GM12878 (cell line): Measurements from ENCODE around the gene RALGAPA1. TPM values are rescaled to one million over a fixed set of nuclear protein-coding genes. Genes with fewer than 3 reads are reported as not detected.

ENCODE experiments used
- ATAC-seq: fragments of 200-7000 bp; cut with Tn5 transposase; 3 replicates; pipeline ENCODE4 v1.9.1; 2020; ENCODE audit warnings: mild to moderate bottlenecking, moderate library complexity
- BruUV-seq: library from RNA; stranded (reverse); fragments of 400-500 nt; replicated peaks from 2 replicates; lab custom pipeline; 2021; lab: Mats Ljungman, UMichigan
- CTCF ChIA-PET: fragments of 300-600 bp; sonication (Branson Sonifier 250); formaldehyde crosslinking; extraction: SDS; loops from one replicate; lab custom pipeline; 2021; ENCODE audit warnings: inconsistent platforms; lab: Yijun Ruan, JAX
- POLR2A ChIA-PET: fragments of 350-600 bp; formaldehyde crosslinking; extraction: SDS; loops from one replicate; lab custom pipeline; 2021; ENCODE audit warnings: inconsistent platforms; lab: Charles Lee
- RAD21 ChIA-PET: fragments of 300-600 bp; sonication (Branson Sonifier 250); formaldehyde crosslinking; loops from one replicate; lab custom pipeline; 2023; ENCODE audit warnings: antibody characterized with exemption; ENCODE audit not compliant: unreplicated experiment; lab: Charles Lee
- SMC1A ChIA-PET: fragments of 300-600 bp; sonication (Branson Sonifier 250); formaldehyde crosslinking; loops from one replicate; lab custom pipeline; 2023; ENCODE audit not compliant: unreplicated experiment, uncharacterized antibody; lab: Charles Lee
- DNase-seq: peaks from one replicate; pipeline ENCODE4 v3.0.0-alpha.2; 2011; ENCODE audit warnings: low read depth, low spot score
- FAIRE-seq: peaks from 3 replicates; lab custom pipeline; 2011; peaks lifted over from hg19 to GRCh38; lab: Jason Lieb, UNC
- H2AFZ ChIP-seq: 2 replicates; pipeline ENCODE4 v1.6.0; 2011; ENCODE audit warnings: low read depth, low read length, control low read depth; ENCODE audit not compliant: control insufficient read depth
- H3K27ac ChIP-seq: 2 replicates; pipeline ENCODE4 v1.5.1; 2011; ENCODE audit warnings: control low read depth; ENCODE audit not compliant: control insufficient read depth, insufficient read depth
- H3K27me3 ChIP-seq, 2 experiments: replicated peaks in 1 of 2; 2 replicates each; pipeline versions ENCODE4 v1.6.0 to v1.6.1; 2011; ENCODE audit warnings: low read length in 1 of 2; ENCODE audit not compliant: control insufficient read depth in 2 of 2, insufficient read depth in 2 of 2
- H3K36me3 ChIP-seq, 2 experiments: 2 replicates each; pipeline ENCODE4 v1.5.1; 2011; ENCODE audit warnings: low read length in 1 of 2; ENCODE audit not compliant: control insufficient read depth in 2 of 2, insufficient read depth in 2 of 2
- H3K4me1 ChIP-seq: 2 replicates; pipeline ENCODE4 v1.6.1; 2011; ENCODE audit warnings: mild to moderate bottlenecking, low read length, moderate library complexity, mixed read lengths; ENCODE audit not compliant: control insufficient read depth, insufficient read depth
- H3K4me2 ChIP-seq: 2 replicates; pipeline ENCODE4 v1.6.0; 2011; ENCODE audit warnings: control low read depth; ENCODE audit not compliant: control insufficient read depth, insufficient read depth
- H3K4me3 ChIP-seq: fragments of 200-600 bp; sonication (generic); 2 replicates; pipeline ENCODE4 v1.5.1; 2016
- H3K79me2 ChIP-seq: 2 replicates; pipeline ENCODE4 v1.6.0; 2011; ENCODE audit warnings: low read length; ENCODE audit not compliant: control insufficient read depth, insufficient read depth
- H3K9ac ChIP-seq: 2 replicates; pipeline ENCODE4 v1.8.0; 2011; ENCODE audit warnings: low read length, control low read depth, mixed read lengths; ENCODE audit not compliant: control insufficient read depth, insufficient read depth
- H3K9me3 ChIP-seq: replicated peaks from 3 replicates; pipeline ENCODE4 v1.5.1; 2011; ENCODE audit warnings: mild to moderate bottlenecking, low read length; ENCODE audit not compliant: control insufficient read depth, insufficient read depth
- H4K20me1 ChIP-seq: 2 replicates; pipeline ENCODE4 v1.6.0; 2011; ENCODE audit not compliant: control insufficient read depth, insufficient read depth
- E4F1 ChIP-seq: fragments of 450-650 bp; IDR thresholded peaks from 2 replicates; pipeline ENCODE4 v1.6.1; 2018; ENCODE audit warnings: borderline replicate concordance, mild to moderate bottlenecking; ENCODE audit not compliant: partially characterized antibody
- FOXM1 ChIP-seq: IDR thresholded peaks from 2 replicates; pipeline ENCODE4 v1.6.1; 2012; ENCODE audit warnings: low read depth, mild to moderate bottlenecking, inconsistent platforms, low read length, moderate library complexity
- IRF4 ChIP-seq: IDR thresholded peaks from 2 replicates; pipeline ENCODE4 v1.6.1; 2011; ENCODE audit warnings: low read depth, low read length
- KAT2A ChIP-seq: conservative IDR thresholded peaks from 2 replicates; pipeline ENCODE4 v1.6.1; 2011; ENCODE audit warnings: low read depth, low read length; ENCODE audit not compliant: control insufficient read depth
- PBX3 ChIP-seq: IDR thresholded peaks from 2 replicates; pipeline ENCODE4 v1.6.1; 2011; ENCODE audit warnings: mild to moderate bottlenecking, low read depth, low read length, moderate library complexity; ENCODE audit not compliant: insufficient replicate concordance
- POLR2AphosphoS5 ChIP-seq: IDR thresholded peaks from 2 replicates; pipeline ENCODE4 v1.6.1; 2011; ENCODE audit warnings: mild to moderate bottlenecking, low read length, inconsistent platforms
- RCOR1 ChIP-seq: conservative IDR thresholded peaks from 2 replicates; pipeline ENCODE4 v1.6.1; 2012; ENCODE audit warnings: low read depth, low read length, improper control_type of control experiment
- SPI1 ChIP-seq: IDR thresholded peaks from 2 replicates; pipeline ENCODE4 v1.6.1; 2011; ENCODE audit warnings: low read depth, mild to moderate bottlenecking, low read length, moderate library complexity, borderline replicate concordance; ENCODE audit not compliant: insufficient read depth
- WGBS: methylation state at CpG from one replicate; pipeline ENCODE4 v1.1.6; 2016; ENCODE audit warnings: low lambda C conversion rate; ENCODE audit not compliant: insufficient replicate concordance, insufficient coverage; ENCODE audit errors: missing lambda C conversion rate; 5-methylcytosine and 5-hydroxymethylcytosine counted together
- in situ Hi-C: fragments of 300-500 bp; cut with MboI; formaldehyde crosslinking; loops from 9 replicates; pipeline ENCODE4 v1.14.3; 2018; ENCODE audit warnings: mixed read lengths
- intact Hi-C: fragments of 100-400 bp; cut with micrococcal nuclease; formaldehyde crosslinking; loops from one replicate; pipeline ENCODE4 v1.14.2; 2022; ENCODE audit not compliant: unreplicated experiment
- polyA plus RNA-seq, 11 experiments: library from polyadenylated mRNA; depleted of rRNA in 4 of 11; unstranded in 6 of 11; stranded (reverse) in 5 of 11; fragments of >200 nt; fragmentation: Nextera tagmentation in 4 of 11; fragmentation: Illumina TruSeq in 1 of 11; extraction: Ambion mirVana in 4 of 11; extraction: Trizol in 1 of 11; gene quantifications; 1 replicate in 1 of 11; 2 replicates in 10 of 11; pipeline versions ENCODE4 v1.2.1 to v1.2.3, GENCODE V29; 2011 to 2016; ENCODE audit warnings: inconsistent platforms in 2 of 11, missing spikeins in 2 of 11, low read depth in 1 of 11
- total RNA-seq, 4 experiments: library from RNA; depleted of rRNA in 3 of 4; stranded (reverse); fragments of >200 nt in 3 of 4; fragmentation: Illumina TruSeq in 1 of 4; extraction: Trizol in 1 of 4; gene quantifications; 2 replicates each; pipeline versions ENCODE4 v1.2.1 to v1.2.3, GENCODE V29; 2013 to 2021

Gene RALGAPA1
- total and polyA plus RNA-seq, 10 of the 15 experiments (the other 5 are each of a cell fraction or from before 2014, with no cell fraction given), result 5.6 to 26.7 (median 14.7) TPM

GRCh38 chr14:35747379-35747778 lies 61.7 kb downstream of the RALGAPA1 start:
- H2AFZ ChIP-seq, result no peak overlapping the region
- TF ChIP-seq POLR2AphosphoS5 (no peak), IRF4 (no peak)
- TF ChIP-seq, all 136 proteins: peak for 0
- H3K4me2 ChIP-seq, result no peak overlapping the region
- H3K79me2 ChIP-seq, result no peaks in the 10 kb centered on the region
- no peak overlapping the region for H3K27ac ChIP-seq
- intact Hi-C loops (loop anchor here (2.0 kb wide), 1 partner anchor 15 kb away; no protein-coding TSS in a partner anchor), in situ Hi-C loops (no loop called here)
- BruUV-seq, result no TSS peak
- POLR2A ChIA-PET, result interaction anchor here (0.5 kb wide), 1 partner anchor 22 kb away, joined by 3 read pairs; no protein-coding TSS in a partner anchor
- SMC1A ChIA-PET, result no interaction called here
- DNase-seq (no peak), ATAC-seq (no peak), FAIRE-seq (no peak)
- no peak overlapping the region for H3K4me3 ChIP-seq
- no peaks in the 10 kb centered on the region; a peak in 1 of 4 replicates for H3K36me3 ChIP-seq
- H3K27me3 ChIP-seq, result no peaks in the 10 kb centered on the region
- H3K4me1 ChIP-seq, result no peaks in the 10 kb centered on the region
- RAD21 ChIA-PET, result interaction anchor here (0.9 kb wide), 1 partner anchor 71 kb away, joined by 3 read pairs; no protein-coding TSS in a partner anchor
- CTCF ChIA-PET, result no interaction called here
- no peaks in the 10 kb centered on the region for H4K20me1 ChIP-seq
- H3K9me3 ChIP-seq, result no peaks in the 10 kb centered on the region
- H3K9ac ChIP-seq, result no peak overlapping the region

- no peaks in the 10 kb centered on the region for H3K4me1 ChIP-seq
- in situ Hi-C loops (no loop called here), intact Hi-C loops (no loop called here)
- CTCF ChIA-PET, result interaction anchor here (0.6 kb wide), 1 partner anchor 321 kb away, joined by 3 read pairs; no protein-coding TSS in a partner anchor
- H2AFZ ChIP-seq, result no peak overlapping the region
- RAD21 ChIA-PET, result interaction anchor here (0.6 kb wide), 1 partner anchor 10 kb away, joined by 3 read pairs; no protein-coding TSS in a partner anchor
- SMC1A ChIA-PET, result interaction anchor here (0.6 kb wide), 1 partner anchor 1110 kb away, joined by 4 read pairs; no protein-coding TSS in a partner anchor
- H3K9me3 ChIP-seq, result no peaks in the 10 kb centered on the region
- POLR2A ChIA-PET, result no interaction called here
- H4K20me1 ChIP-seq, result no peaks in the 10 kb centered on the region
- H3K27ac ChIP-seq, result no peak overlapping the region
- no peaks in the 10 kb centered on the region for H3K36me3 ChIP-seq
- no peak overlapping the region for H3K9ac ChIP-seq
- H3K4me3 ChIP-seq, result no peak overlapping the region
- FAIRE-seq (no peak), ATAC-seq (no peak), DNase-seq (no peak)
- no TSS peak for BruUV-seq
- TF ChIP-seq PBX3 (no peak), KAT2A (no peak), FOXM1 (no peak), E4F1 (no peak), SPI1 (no peak), RCOR1 (no peak)
- no peaks in the 10 kb centered on the region for H3K27me3 ChIP-seq
- no peaks in the 10 kb centered on the region for H3K79me2 ChIP-seq
- no peak overlapping the region for H3K4me2 ChIP-seq
- 100% methylated on average over 1 of the region's 1 CpG for WGBS
Observed at GRCh38 chr14:35742442-35742841, 66.7 kb downstream of the RALGAPA1 start.
